RWPE1 (cell line): Measurements from ENCODE around the gene GRIK4.

Experiments used
- CTCF ChIA-PET: fragments of 350-600 bp; sonication (Branson Sonifier 250); formaldehyde crosslinking; extraction: SDS; loops from one replicate; lab custom pipeline; 2021; lab: Yijun Ruan, JAX
- POLR2A ChIA-PET: fragments of 400-600 bp; formaldehyde crosslinking; extraction: SDS; loops from one replicate; lab custom pipeline; 2020; ENCODE audit warnings: antibody characterized with exemption; ENCODE audit not compliant: low non-redundant PET; lab: Yijun Ruan, JAX
- DNase-seq: peaks from one replicate; pipeline ENCODE4 v3.0.0; 2012; ENCODE audit warnings: low spot score
- H3K27ac ChIP-seq: fragments of 450-650 bp; 2 replicates; pipeline ENCODE4 v1.5.1; 2017
- TF ChIP-seq, protein P1 (sequence below): fragments of 450-650 bp; conservative IDR thresholded peaks from 2 replicates; pipeline ENCODE4 v1.5.1; 2017; ENCODE audit warnings: low read depth, mild to moderate bottlenecking

The GRIK4 gene

DNA sequence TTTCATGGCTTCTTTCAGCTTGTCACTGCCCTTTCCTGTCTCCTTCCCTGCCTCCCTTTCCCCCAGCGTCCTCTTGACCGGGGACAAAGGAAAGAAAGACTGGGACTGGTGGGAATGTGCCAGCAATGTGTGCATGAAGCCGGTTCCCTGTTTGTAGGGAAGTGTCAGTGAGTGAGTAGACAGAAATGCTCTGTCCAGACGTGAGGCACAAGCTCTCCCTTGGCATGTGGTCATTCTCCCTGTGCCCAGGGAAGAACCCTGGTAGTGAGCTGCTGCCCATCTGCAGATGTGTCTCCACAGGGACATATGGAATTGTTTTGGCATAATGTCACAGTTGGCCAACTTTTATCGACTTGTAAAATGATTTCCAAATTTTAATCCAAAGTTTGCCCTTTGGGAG is 426.0 kb downstream of the GRIK4 start:
- POLR2A ChIA-PET, result no interaction called here

DNA sequence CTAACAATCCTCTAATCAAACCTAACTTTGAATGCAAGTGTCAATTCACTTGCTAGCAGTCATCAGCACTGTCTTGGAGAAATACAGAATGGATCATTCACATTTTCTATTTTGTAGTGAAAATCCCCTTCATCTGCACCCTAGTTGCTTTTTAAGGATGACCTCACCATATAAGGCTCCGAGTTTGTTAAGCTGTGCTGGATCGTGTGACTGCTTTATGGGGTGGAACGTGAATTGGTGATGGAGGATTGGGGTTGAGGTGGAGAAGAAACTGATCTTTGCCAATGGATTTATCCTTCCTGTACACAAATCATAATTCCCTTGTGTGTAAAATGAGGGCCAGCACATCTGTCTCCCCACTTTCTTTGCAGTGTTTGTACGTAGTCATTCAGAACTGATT is 426.7 kb downstream of the GRIK4 start:
- H3K27ac ChIP-seq, result no peak overlapping the region
- ChIA-PET POLR2A (no interaction called here), CTCF (no interaction called here)
- DNase-seq, result no peak
- TF ChIP-seq, protein P1, sequence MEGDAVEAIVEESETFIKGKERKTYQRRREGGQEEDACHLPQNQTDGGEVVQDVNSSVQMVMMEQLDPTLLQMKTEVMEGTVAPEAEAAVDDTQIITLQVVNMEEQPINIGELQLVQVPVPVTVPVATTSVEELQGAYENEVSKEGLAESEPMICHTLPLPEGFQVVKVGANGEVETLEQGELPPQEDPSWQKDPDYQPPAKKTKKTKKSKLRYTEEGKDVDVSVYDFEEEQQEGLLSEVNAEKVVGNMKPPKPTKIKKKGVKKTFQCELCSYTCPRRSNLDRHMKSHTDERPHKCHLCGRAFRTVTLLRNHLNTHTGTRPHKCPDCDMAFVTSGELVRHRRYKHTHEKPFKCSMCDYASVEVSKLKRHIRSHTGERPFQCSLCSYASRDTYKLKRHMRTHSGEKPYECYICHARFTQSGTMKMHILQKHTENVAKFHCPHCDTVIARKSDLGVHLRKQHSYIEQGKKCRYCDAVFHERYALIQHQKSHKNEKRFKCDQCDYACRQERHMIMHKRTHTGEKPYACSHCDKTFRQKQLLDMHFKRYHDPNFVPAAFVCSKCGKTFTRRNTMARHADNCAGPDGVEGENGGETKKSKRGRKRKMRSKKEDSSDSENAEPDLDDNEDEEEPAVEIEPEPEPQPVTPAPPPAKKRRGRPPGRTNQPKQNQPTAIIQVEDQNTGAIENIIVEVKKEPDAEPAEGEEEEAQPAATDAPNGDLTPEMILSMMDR, result no peak

More for the DNA sequence above, 426.0 kb downstream of the GRIK4 start:
- CTCF ChIA-PET, result interaction anchor here (0.6 kb wide), 1 partner anchor 61 kb away, joined by 6 read pairs; no protein-coding TSS in a partner anchor
- H3K27ac ChIP-seq, result no peak overlapping the region
- DNase-seq, result no peak
- TF ChIP-seq, protein P1, result no peak

DNA sequence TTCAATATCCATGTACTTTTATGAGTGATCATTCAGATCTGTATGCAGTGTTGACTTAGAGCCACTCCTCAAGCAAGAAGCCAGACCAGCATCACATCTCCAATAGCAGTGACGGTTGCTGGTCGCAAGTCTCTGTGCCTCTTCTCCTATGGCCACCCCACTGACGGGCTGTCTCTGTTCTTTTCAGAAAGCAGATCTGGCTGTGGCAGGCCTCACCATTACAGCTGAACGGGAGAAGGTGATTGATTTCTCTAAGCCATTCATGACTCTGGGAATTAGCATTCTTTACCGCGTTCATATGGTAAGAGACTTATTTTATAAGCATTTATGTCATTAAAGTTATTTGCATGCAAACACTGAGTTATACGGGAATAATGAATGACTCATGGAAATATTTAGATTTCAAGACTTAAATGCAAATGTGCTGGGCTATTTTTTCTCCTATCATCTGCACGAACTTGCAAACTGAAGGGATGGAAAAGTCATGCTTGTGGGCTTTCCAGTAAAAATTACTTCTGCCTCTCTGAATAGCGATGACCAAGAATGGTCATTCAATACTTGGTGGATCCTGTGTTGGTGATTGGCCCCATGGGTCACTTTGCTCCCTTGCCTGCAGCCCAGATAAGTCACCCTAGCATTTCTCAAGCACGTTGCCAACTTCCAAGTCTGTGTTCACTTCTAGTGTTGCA is 428.8 kb downstream of the GRIK4 start:
- DNase-seq, result no peak
- H3K27ac ChIP-seq, result no peak overlapping the region
- ChIA-PET POLR2A (no interaction called here), CTCF (no interaction called here)
- TF ChIP-seq, protein P1, result no peak

DNA sequence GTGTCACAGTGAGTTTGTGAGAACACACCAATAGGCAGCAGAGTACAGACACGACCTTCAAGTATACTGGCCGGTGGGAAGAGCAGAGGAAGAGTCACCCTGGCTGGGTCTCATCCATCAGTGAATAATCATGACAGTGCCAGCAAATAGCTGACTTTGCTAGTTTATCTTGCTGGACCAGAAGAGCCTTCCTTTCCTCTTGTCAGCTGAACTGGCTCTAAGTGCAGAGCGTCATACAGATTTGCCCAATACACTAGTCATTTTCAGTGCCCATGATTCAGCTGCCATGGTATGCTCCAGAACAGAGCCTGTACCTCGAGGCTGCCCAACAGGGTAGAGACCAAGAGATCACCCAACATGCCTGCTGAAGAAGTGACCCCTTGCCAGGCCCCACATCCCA is 429.5 kb downstream of the GRIK4 start:
- ChIA-PET POLR2A (no interaction called here), CTCF (no interaction called here)
- no peak overlapping the region for H3K27ac ChIP-seq
- TF ChIP-seq, protein P1, result no peak
- DNase-seq, result no peak

DNA sequence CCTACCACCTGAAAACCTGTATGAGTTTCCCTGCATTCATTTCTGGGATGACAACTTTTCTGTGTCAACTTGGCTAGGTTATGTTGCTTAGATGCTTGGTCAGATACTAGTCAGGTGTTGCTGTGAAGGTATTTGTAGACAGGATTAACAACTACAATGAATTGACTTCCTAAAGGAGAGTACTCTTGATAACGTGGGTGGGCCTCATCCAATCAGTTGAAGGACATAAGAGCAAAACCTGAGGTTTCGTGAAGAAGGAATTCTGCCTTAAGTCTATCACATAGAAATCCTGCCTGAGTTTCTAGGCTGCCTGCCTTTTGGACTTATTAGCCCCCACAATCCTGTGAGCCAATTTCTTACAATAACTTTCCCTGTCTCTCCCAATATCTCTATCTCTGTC is 431.2 kb downstream of the GRIK4 start:
- TF ChIP-seq, protein P1, result no peak
- H3K27ac ChIP-seq, result no peak overlapping the region
- ChIA-PET CTCF (no interaction called here), POLR2A (no interaction called here)
- DNase-seq, result no peak

DNA sequence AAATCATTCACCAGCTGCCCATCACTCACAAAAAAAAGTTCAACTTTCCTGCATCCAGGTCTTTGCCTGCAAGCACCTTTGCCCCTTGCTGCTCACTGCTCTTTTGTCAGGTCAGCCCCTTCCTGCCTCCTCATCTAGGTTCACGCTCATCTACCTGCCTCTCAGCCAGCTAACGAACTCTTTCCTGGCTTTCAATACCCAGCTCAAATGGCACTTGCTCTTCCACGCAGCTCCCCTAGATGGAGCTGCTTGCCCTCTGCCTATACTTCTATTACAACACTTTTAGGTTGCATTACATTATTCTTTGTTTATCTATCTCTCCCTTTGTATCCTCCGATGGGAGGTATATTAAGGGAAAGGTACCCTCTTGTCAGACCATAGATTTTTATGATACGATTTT is 433.5 kb downstream of the GRIK4 start:
- CTCF ChIA-PET, result interaction anchor here (0.8 to 0.9 kb wide), 3 partner anchors 10 to 610 kb away, joined by 3 to 5 read pairs (median 3); no protein-coding TSS in a partner anchor
- no peak overlapping the region for H3K27ac ChIP-seq
- POLR2A ChIA-PET, result no interaction called here
- no peak for DNase-seq
- TF ChIP-seq, protein P1, result no peak
